ENCODE measurements around the gene DUXB. TPM values are rescaled to one million over a fixed set of nuclear protein-coding genes. Genes with fewer than 3 reads are reported as not detected.

DUXB gene
- total RNA-seq, 1 donor from 2014 or later = not detected

GRCh38 chr16:75697571-75697970, 3.7 kb downstream of the DUXB start:
- Mint-ChIP-seq H3K36me3 (ENCODE audit: low read depth, unreplicated experiment) (no peaks in the 10 kb centered on the region), H3K4me1 (ENCODE audit: low read depth, unreplicated experiment) (no peaks in the 10 kb centered on the region), H3K27me3 (ENCODE audit: low read depth, unreplicated experiment) (peaks cover 2% of the 10 kb centered on the region), H3K4me3 (ENCODE audit: unreplicated experiment) (no peak overlapping the region), H3K9me3 (ENCODE audit: unreplicated experiment) (peaks cover 2% of the 10 kb centered on the region), H3K27ac (ENCODE audit: unreplicated experiment) (no peak overlapping the region)
- no peak overlapping the region for H3K4me3 ChIP-seq (ENCODE audit: insufficient read depth, low read depth, low read length)
- H3K79me2 ChIP-seq (ENCODE audit: insufficient read depth, low read length) = no peaks in the 10 kb centered on the region
- H4K20me1 ChIP-seq (ENCODE audit: insufficient read depth, low read length) = no peaks in the 10 kb centered on the region
- no peak overlapping the region for H2AFZ ChIP-seq (ENCODE audit: low read depth, low read length)
- FAIRE-seq = no peak
- H3K27ac ChIP-seq (ENCODE audit: low read depth, low read length) = no peak overlapping the region
- no peak overlapping the region for H3K9ac ChIP-seq (ENCODE audit: low read length)
- TF ChIP-seq CTCF (IDR thresholded peaks at IDR 0.05; ENCODE audit: insufficient read depth, low read depth, low read length) (no peak), EZH2 (IDR thresholded peaks at IDR 0.05; ENCODE audit: insufficient read depth, low read length) (no peak)
- no peaks in the 10 kb centered on the region for H3K27me3 ChIP-seq (ENCODE audit: insufficient read depth, low read length)
- H3K36me3 ChIP-seq (ENCODE audit: insufficient read depth, low read length) = no peaks in the 10 kb centered on the region
- H3K9me3 ChIP-seq (ENCODE audit: insufficient read depth, low read depth, low read length) = no peaks in the 10 kb centered on the region
- no peaks in the 10 kb centered on the region for H3K4me1 ChIP-seq (ENCODE audit: insufficient read depth, low read length)
- H3K4me2 ChIP-seq (ENCODE audit: low read length) = no peak overlapping the region
- no peak for DNase-seq (ENCODE audit: low read depth)

GRCh38 chr16:75695708-75696107, 5.6 kb downstream of the DUXB start:
- H4K20me1 ChIP-seq (ENCODE audit: insufficient read depth, low read length) = no peaks in the 10 kb centered on the region
- no peaks in the 10 kb centered on the region for H3K4me1 ChIP-seq (ENCODE audit: insufficient read depth, low read length)
- Mint-ChIP-seq H3K27me3 (ENCODE audit: low read depth, unreplicated experiment) (peaks cover 5% of the 10 kb centered on the region), H3K36me3 (ENCODE audit: low read depth, unreplicated experiment) (no peaks in the 10 kb centered on the region), H3K4me1 (ENCODE audit: low read depth, unreplicated experiment) (no peaks in the 10 kb centered on the region), H3K27ac (ENCODE audit: unreplicated experiment) (no peak overlapping the region), H3K9me3 (ENCODE audit: unreplicated experiment) (peaks cover 2% of the 10 kb centered on the region), H3K4me3 (ENCODE audit: unreplicated experiment) (no peak overlapping the region)
- FAIRE-seq = no peak
- H3K9me3 ChIP-seq (ENCODE audit: insufficient read depth, low read depth, low read length) = no peaks in the 10 kb centered on the region
- no peak overlapping the region for H3K4me3 ChIP-seq (ENCODE audit: insufficient read depth, low read depth, low read length)
- no peak overlapping the region for H3K4me2 ChIP-seq (ENCODE audit: low read length)
- H2AFZ ChIP-seq (ENCODE audit: low read depth, low read length) = no peak overlapping the region
- H3K79me2 ChIP-seq (ENCODE audit: insufficient read depth, low read length) = no peaks in the 10 kb centered on the region
- no peak for TF ChIP-seq CTCF (IDR thresholded peaks at IDR 0.05; ENCODE audit: insufficient read depth, low read depth, low read length)
- no peak for TF ChIP-seq EZH2 (IDR thresholded peaks at IDR 0.05; ENCODE audit: insufficient read depth, low read length)
- no peak overlapping the region for H3K9ac ChIP-seq (ENCODE audit: low read length)
- DNase-seq (ENCODE audit: low read depth) = no peak
- no peaks in the 10 kb centered on the region for H3K27me3 ChIP-seq (ENCODE audit: insufficient read depth, low read length)
- no peak overlapping the region for H3K27ac ChIP-seq (ENCODE audit: low read depth, low read length)
- H3K36me3 ChIP-seq (ENCODE audit: insufficient read depth, low read length) = no peaks in the 10 kb centered on the region

GRCh38 chr16:75687361-75687760, 13.9 kb downstream of the DUXB start:
- H3K4me1 ChIP-seq (ENCODE audit: insufficient read depth, low read length) = no peaks in the 10 kb centered on the region
- no peak overlapping the region for H3K4me2 ChIP-seq (ENCODE audit: low read length)
- no peak overlapping the region for H3K27ac ChIP-seq (ENCODE audit: low read depth, low read length)
- H3K4me3 Mint-ChIP-seq (ENCODE audit: unreplicated experiment) = no peak overlapping the region
- H3K27me3 Mint-ChIP-seq (ENCODE audit: low read depth, unreplicated experiment) = peaks cover 3% of the 10 kb centered on the region
- no peak overlapping the region for H2AFZ ChIP-seq (ENCODE audit: low read depth, low read length)
- H3K27ac Mint-ChIP-seq (ENCODE audit: unreplicated experiment) = no peak overlapping the region
- H3K9ac ChIP-seq (ENCODE audit: low read length) = no peak overlapping the region
- no peak for FAIRE-seq
- H3K4me3 ChIP-seq (ENCODE audit: insufficient read depth, low read depth, low read length) = no peak overlapping the region
- H3K9me3 Mint-ChIP-seq (ENCODE audit: unreplicated experiment) = peaks cover 21% of the 10 kb centered on the region
- DNase-seq (ENCODE audit: low read depth) = no peak
- no peaks in the 10 kb centered on the region for H3K79me2 ChIP-seq (ENCODE audit: insufficient read depth, low read length)
- peaks cover 4% of the 10 kb centered on the region for H3K9me3 ChIP-seq (ENCODE audit: insufficient read depth, low read depth, low read length)
- H3K27me3 ChIP-seq (ENCODE audit: insufficient read depth, low read length) = no peaks in the 10 kb centered on the region
- no peaks in the 10 kb centered on the region for H3K4me1 Mint-ChIP-seq (ENCODE audit: low read depth, unreplicated experiment)
- TF ChIP-seq CTCF (IDR thresholded peaks at IDR 0.05; ENCODE audit: insufficient read depth, low read depth, low read length) (no peak), EZH2 (IDR thresholded peaks at IDR 0.05; ENCODE audit: insufficient read depth, low read length) (no peak)
- H3K36me3 Mint-ChIP-seq (ENCODE audit: low read depth, unreplicated experiment) = peaks cover 3% of the 10 kb centered on the region
- no peaks in the 10 kb centered on the region for H3K36me3 ChIP-seq (ENCODE audit: insufficient read depth, low read length)
- no peaks in the 10 kb centered on the region for H4K20me1 ChIP-seq (ENCODE audit: insufficient read depth, low read length)
